Inferior parietal cortex (tissue), 1 donor: Measurements from ENCODE around the gene ALPK3.
"Not testable (repeated sequence)": the region's sequence is repeated elsewhere in the genome, so short reads cannot be mapped to it uniquely, and the experiment has no call there.

ENCODE experiments used
- DNase-seq: peaks from one replicate; pipeline ENCODE4 v3.0.0-alpha.2; 2016; ENCODE audit errors: extremely low spot score

The ALPK3 gene

DNA sequence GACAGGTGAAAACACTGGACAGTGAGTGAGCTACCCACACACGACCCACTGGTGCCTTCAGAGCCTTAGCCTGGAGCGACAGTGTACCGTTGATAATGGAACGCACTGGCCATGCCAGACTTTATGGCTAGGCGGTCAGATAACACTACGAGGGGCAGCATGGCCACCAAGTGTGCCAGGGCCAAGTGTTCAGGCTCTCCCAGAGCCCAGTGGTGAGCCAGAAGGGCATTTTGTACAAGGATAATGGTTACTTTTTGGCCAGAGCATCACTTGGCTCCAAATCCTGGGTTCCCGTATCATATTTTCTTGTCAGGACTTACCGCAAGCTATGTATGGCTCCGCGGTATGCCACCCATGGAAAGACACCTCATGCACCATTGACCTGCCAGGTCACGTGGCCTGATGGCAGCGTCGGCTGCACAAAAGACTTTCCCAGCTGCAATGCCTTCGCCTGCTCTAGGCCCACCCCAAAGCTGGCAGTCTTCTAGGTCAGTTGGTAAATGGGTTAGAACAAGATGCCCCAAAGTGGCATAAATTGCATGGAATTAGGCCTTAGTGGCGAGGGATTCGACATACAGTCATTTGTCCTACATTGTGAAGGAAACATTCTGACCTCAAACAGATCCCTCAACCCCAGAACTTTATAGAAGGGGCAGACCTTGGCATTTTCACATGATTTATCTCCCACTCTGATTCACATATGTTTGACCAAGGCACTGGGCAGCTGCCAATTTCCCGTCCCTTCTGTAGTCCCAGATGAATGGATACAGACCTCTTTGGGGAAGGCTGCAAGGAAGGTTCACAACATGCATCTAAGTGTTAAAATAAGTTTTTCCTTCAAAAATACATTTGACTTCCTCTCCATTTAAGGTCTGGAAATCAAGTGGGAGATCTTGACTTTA, 55.1 kb downstream of the ALPK3 start:
- no peak for DNase-seq

DNA sequence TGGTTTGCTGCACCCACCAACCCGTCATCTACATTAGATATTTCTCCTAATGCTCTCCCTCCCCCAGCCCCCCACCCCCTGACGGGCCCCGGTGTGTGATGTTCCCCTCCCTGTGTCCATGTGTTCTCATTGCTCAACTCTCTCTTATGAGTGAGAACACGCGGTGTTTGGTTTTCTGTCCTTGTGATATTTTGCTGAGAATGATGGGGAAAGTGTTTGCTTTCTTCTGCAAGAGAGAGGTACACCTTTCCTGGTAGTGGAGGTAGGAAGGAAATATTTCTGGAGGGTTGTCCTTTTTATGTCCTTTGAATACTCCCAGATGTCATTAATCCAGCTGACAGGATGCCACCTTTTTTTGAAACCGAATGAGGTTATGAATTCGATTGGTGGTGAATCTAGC, 56.8 kb downstream of the ALPK3 start:
- no peak for DNase-seq

DNA sequence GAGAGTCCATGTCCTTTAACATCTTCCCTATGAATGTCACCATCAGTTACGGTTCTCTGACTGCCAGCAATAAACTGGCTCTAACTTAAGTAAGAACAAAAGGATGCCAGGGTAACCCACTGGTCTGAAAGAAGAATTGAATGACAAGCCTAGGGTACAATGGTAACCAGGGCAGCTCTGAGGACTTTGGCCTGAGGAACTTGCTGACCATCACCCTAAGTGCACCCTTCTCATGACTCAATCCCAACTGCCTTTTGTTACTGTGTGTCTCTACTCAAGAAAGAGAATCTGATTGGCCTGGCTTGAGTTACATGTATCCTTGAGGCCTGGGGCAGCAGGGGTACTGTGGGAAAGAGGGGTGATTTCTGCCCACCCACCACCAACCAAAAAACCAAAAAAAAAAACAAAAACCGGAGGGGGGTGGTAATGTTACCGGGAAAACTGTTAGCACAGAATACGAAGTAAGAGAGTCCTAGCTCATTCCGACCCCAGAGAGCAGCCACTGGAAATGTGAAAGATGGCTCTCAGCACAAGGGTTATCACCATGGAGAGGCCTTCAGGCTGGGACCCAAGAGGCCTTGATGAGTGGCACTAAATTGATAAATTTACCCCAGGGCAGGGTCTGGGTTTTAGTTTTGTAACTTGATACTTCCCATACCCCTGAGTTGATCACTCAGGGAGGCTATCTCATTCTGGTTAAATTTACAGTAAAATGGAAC, 58.0 kb downstream of the ALPK3 start:
- peak; percentile 6 for DNase-seq

DNA sequence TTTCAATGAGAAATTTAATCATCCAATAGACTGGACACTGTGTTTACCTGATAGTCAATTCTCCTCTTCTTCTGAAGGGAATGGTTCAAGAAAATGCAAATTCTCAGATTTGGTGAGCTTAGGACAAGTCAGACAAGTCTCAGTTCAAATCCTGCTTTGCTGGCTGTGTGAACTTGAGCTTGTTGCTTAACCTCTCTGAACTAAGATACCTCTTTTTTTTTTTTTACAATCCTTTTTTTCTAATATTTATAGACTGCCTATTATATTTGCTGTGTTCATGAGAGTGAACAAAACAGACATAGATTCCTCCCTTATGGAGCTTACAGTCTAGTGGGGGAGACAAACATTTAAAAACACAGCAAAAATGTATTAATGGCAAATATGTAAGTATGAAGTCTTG, 59.1 kb downstream of the ALPK3 start:
- DNase-seq: no peak

DNA sequence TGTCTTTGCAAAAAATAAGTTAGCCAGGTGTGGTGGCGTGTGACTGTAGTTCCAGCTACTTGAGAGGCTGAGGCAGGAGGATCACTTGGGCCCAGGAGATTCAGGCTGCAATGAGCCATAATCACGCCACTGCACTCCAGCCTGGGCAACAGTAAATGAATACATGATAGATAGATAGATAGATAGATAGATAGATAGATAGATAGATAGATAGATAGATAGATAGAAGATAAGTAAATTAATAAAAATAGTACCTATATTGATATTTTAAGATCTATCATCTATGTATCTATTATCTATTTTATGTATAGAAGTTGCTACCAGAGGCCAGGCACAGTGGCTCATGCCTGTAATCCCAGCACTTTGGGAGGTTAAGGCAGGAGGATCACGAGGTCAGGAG, 60.5 kb downstream of the ALPK3 start:
- DNase-seq: not testable (repeated sequence)

DNA sequence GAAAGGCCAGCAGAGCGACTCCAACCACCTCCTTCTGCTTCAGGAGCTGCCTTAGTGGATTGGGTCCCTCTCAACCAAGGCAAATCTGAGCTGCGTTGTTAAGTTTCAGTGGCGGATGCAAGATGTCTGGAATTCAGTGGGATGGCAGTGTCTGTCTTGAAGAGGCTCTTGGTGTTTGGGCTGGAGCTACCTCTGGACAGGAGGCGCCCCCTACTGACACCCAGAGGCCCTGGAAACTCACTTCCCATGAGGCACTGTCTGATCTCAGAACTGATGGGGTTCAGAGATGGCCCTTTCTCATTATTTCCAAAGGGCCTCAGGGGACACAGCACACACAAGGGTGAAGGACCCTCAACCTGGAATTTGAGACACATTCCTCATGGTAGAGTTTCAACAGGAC, 61.3 kb downstream of the ALPK3 start:
- peak; percentile 52 for DNase-seq

DNA sequence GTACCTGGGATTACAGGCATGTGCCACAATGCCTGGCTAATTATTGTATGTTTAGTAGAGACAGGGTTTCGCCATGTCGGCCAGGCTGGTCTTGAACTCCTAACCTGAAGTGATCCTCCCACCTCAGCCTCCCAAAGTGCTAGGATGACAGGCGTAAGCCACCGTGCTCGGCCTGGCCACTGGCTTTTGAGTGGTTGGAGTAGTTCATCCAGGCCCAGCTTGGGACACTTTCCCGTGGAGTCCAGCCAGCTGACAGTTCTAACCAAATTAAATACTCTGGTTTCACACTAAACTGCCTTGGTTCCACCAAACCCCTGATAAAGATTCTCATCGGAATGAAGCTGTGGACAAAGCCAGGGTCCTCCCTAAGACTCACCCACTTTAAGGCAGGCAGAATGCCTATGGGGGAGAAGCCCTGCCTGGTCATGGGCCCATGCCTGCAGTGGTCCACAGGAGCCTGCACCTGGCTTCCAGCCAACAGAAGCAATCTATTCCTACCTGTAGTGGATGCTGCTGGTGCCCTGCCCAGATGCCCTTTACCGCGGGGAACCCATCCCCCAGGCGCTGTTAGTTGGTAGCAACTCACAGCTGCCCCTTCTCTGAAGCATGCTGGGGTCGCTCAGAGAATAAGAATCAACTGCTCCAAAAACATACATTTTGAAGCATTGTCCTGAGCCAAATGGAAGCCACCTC, 62.1 kb downstream of the ALPK3 start:
- no peak for DNase-seq

DNA sequence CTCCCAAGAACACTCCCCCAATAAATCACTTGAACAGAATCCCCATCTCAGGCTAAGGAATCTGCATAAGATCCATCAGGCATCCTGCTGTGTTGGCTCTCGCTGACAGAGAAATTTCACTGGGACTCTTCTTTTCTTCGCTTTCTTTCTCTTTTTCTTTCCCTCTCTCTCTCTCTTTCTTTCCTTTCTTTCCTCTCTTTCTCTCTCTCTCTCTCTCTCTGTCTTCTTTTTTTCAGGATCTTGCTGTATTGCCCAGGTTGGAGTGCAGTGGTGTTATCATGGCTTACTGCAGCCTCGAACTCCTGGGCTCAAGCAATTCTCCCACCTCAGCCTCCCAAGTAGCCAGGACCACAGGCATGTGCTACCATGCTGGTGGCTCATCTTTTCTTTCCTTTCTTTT, 62.9 kb downstream of the ALPK3 start:
- DNase-seq: no peak

DNA sequence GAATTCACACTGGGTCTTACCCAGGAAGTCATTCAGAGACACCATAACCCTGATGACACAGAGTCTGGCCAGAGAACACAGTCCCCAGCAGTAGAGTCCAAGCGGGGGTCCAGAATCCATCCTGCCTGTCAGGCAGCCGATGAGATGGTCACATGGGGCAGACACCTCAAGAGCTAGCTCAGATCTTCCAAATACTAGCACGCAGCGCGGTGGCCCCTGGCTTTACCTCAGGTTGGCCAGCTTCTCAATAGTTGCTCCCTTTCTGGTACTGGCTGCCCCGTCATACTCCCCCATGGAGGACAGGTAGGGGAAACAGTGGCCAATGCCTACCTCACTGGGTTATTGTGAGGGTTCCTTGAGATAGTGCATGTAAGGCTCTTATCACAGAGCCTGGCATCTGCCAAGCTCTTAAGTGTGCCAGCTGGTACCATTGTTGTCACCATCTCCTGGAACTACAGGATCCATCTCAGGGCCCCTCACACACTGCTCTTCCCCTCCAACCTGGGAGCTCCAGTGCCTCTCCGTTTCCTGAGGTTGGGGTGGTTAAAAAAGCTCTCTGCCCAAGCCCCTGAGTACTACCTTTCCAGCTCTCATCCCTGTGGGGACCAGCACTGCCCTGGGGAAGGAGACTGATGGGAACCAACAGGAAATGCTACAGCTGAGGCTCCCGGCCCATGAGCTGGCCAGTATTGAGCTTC, 63.8 kb downstream of the ALPK3 start:
- no peak for DNase-seq

DNA sequence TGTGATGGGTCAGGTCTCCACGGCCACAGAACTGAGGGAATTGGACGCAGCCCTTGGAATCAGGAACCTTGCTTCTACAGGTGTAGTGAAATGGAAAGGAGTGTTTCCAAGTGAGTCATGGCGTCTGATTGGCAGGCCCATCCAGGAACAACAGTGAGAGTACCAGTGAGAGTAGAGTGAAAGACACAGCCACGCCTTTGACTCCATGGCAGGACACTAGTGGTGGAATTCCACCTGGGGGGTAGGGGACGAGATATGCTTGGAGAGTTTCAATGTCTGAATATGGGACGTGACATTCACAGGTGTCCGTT, 64.3 kb downstream of the ALPK3 start:
- DNase-seq: no peak

DNA sequence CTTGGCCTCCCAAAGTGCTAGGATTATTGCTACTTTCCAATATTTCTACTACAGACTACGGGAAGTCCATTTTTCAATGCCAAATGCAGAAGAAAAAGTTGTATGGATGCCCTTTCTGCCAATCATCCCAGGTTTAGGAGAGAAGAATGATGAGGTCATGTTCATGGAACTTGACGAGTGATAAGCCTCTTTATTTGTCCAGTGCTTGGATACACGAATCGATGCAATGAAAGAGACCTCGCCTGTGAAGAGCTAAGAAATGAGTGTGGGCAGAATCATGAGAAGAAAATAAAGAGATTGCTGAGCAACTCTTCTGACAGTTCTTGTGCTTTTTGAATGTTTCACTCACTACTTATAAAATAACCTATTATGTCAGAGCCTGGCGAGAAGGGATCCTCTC, 66.3 kb downstream of the ALPK3 start:
- no peak for DNase-seq

DNA sequence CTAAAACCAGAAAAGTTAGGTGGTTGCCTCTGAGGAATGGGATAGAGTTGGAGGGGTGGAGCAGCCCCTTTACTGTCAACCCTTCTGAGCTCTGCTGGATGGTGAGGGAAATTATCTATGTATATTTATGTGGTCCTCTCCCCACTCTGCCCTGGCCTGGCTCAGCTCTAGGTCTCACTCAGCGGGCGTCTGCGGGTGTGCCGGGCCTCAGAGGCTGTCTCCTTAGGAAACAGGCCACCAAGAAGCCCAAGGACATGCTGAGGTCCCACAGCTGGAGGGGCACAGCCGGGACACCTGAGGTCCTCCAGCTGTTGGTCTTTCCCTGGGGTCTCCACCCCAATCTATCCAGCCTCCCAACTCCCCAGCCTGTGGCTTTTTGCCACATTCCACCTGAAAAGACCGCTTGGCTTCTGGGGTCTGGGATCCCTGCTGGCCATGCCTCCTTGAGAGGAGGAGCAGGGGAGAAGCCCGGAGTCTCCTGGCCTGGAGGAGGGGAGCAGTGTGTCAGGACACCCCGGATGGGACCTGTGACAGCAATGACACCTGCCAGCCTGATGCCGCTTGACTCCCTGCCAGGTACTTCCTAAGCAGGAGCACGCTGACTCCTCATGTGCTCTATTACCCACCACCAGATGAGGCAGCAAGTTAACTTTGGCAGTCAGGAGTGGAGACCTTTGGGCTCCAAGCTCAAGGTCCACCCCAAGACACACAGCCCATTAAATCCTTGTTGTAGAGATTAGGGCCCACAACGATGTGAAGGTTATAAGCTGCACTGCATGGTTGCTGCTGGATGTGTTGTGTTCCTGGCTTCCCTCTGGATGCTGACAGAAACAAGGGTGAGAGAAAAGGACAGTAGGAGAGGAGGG, 67.0 kb downstream of the ALPK3 start, which contains the start of gene SLC28A1:
SLC28A1 (plus strand) TSS at position 747 of the 866 bp plus-strand sequence. CDS start 3,099 bp downstream, outside the sequence.
- no peak for DNase-seq

DNA sequence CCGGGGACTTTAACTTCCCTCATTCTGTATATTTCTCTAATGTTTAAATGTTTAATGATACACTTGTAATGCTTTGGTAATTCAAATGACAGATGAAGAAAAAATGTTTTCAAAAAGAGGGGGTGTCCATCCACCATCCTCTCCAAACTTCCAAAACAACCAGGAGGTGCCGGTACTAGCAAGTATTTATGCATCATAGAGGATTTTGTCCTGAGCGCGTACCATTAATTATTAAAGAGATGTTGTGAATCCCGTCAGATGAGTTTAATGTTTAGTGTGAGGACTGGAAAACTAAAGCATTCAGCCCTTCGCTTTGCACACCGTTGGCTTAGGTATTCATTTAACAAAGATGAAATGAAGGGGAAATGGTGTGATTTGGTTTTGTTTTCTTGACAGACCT, 68.6 kb downstream of the ALPK3 start:
- DNase-seq: no peak

DNA sequence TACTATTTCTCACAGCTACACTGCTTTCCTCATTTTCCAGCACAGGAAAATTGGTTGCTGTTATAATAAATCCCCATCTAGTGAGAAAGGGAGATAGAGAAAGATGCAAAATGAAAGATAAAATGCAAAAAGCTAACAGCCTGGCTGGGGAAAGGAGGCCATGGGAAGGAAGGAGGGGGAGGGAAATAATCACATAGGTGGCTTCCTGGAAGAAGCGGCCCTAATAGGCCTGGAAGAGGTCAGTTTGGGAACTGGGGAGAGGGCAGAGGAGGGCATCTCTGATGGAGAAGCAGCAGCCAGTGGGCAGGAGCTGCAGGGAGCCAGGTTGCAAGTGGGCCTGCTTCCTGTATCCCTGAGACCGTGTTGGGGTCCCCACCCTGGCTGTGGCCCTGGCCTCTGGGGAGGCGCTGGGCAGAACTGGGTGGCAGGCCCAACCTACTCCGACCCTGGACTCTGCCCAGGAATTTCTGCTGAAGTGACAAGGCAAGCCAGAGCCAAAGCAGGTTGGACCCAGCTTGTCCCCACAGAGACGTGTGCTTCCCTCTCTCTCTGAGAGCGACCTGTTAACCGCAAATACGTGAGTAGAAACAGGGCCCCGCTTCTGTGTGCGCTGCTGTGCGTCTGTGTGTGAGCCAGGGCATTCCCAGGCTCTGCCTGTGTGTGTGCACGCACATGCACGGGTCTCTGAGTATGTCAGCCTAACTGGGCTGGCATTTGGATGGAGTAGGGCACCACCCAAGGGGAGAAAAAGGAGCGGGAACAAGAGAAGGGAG, 69.2 kb downstream of the ALPK3 start:
- DNase-seq: no peak

DNA sequence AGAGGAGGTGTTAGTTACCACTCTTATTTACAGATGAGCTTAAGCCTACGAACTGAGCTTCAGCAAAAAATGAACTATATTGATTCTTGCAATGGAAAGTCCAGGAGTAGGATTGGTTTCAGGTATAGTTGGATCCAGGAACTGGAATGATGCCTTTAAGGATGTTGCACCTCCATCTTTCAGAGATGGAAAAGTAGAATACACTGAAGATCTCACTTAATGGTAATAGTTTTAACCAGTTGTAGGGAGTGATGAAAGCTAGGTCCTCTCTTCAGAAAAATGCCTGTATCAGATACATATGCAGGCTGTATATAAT, 69.8 kb downstream of the ALPK3 start:
- DNase-seq: no peak

DNA sequence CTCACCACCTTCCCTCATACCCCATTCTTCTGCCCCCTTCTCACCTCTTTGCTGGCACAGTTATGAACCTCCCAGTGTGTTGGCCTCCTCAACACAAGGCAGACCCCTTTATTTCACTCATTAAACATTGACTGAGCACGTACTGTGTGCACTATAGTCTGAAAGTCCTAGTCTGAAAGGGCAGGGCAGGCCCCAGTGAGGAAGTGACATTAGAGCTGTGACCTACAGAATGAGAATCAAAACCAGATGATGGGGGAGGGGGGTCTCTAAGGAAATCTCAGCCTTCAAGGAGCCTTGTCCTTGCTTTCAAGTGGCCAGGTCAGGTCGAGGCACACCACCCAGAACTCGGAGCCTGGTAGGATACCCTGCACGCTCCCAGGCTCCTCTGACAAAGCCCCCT, 70.8 kb downstream of the ALPK3 start:
- DNase-seq: no peak

DNA sequence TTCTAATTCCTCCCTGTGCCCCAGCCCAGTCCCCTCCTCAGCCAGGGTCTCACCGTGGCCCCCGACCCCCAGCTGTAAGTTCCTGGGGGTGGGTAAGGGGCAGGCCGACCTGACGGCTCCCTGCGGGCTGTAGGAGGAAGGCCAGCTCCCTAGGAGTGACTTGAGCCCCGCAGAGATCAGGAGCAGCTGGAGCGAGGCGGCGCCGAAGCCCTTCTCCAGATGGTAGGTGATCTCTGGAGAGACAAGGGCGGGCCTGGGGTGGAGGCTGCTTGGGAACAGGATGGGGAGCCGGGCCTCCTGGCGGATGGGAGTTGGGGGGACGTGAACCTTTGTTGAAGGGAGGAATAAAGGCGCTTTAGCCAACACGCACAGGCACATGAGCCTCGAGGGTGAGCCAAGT, 71.5 kb downstream of the ALPK3 start:
- no peak for DNase-seq

DNA sequence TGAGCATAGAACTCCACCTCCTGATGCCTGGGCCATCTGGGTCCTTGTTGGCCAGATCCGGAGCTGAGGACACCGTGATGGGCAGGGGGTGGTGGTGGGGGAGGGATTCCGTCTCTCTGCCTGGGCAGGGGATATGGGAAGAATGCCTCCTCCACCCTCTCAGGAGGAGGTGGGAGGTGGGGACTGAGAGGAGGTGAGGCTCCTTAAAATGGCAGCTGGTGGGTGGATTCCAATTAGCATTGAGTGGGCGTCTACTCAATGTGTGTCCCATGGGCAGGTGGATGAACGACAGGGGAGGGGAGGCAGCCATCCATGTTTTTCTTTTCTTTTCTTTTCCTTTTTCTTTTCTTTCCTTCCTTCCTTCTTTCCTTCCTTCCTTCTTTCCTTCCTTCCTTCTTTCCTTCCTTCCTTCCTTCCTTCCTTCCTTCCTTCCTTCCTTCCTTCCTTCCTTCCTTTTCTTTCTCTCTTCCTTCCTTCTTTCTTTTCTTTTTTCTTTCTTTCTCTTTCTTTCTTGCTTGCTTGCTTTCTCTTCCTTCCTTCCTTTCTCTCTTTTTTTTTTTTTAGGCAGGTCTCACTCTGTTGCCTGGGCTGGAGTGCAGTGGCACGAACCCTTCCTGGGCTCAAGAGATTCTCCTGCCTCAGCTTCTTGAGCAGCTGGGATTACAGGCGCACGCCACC, 72.3 kb downstream of the ALPK3 start:
- no peak for DNase-seq

DNA sequence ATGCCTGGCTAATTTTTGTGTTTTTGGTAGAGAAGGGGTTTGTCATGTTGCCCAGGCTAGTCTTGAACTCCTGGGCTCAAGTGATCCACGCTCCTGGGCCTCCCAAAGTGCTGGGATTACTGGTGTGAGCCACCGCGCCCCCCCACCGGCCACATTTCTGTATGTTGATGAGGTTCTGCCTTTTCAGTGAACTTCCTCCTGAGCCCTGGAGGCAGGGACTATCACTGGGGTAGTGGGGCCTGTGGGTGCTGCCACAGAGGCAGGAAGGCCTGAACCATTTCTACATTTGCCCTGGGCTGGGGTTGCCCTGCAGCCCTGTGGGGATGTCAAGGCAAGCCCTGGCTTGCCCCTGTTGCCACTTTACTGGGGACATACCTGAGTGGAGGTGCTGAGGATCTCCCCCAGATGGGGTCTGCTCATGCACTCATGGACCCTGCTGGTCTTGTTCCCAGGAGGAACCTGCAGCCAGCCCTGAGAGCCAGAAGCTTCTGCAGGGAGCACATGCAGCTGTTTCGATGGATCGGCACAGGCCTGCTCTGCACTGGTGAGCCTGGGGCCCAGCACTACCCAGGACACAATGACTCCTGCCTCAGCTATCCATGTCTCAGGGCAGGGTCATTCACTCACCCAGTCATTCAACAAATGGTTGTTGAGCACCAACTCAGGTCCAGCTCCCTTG, 73.0 kb downstream of the ALPK3 start:
- DNase-seq: no peak
